Spinal cord (tissue), 10 donors: Measurements from ENCODE around the gene DACT1. TPM values are rescaled to one million over a fixed set of nuclear protein-coding genes. Genes with fewer than 3 reads are reported as not detected.

Source experiments
- DNase-seq, 6 donors: peaks; one replicate each; pipeline versions ENCODE4 v3.0.0 to v3.0.0-alpha.2; 2013 to 2015; ENCODE audit warnings: low spot score in 6 of 6, low read depth in 4 of 6
- H3K27ac ChIP-seq: one replicate; pipeline ENCODE4 v1.5.1; 2013; ENCODE audit warnings: low read depth, low read length, control low read depth
- H3K27me3 ChIP-seq: one replicate; pipeline ENCODE4 v1.6.1; 2013; ENCODE audit warnings: low read length; ENCODE audit not compliant: control insufficient read depth, insufficient read depth
- H3K36me3 ChIP-seq: one replicate; pipeline ENCODE4 v1.6.1; 2013; ENCODE audit warnings: low read length; ENCODE audit not compliant: control insufficient read depth, insufficient read depth
- H3K4me1 ChIP-seq: one replicate; pipeline ENCODE4 v1.6.1; 2013; ENCODE audit warnings: low read length; ENCODE audit not compliant: control insufficient read depth, insufficient read depth
- H3K4me3 ChIP-seq: one replicate; pipeline ENCODE4 v1.5.1; 2013; ENCODE audit warnings: low read depth, low read length, control low read depth
- H3K9me3 ChIP-seq: one replicate; pipeline ENCODE4 v1.6.1; 2013; ENCODE audit warnings: low read length; ENCODE audit not compliant: control insufficient read depth, insufficient read depth
- WGBS: methylation state at CpG from one replicate; pipeline ENCODE4 v1.1.5; 2013; ENCODE audit warnings: missing lambda C conversion rate; ENCODE audit not compliant: insufficient coverage; 5-methylcytosine and 5-hydroxymethylcytosine counted together
- polyA plus RNA-seq, 2 donors: library from polyadenylated mRNA; unstranded; fragments of 120-200 nt; gene quantifications; one replicate each; pipeline ENCODE4 v1.2.1, GENCODE V29; 2013; ENCODE audit not compliant: insufficient read length in 2 of 2
- total RNA-seq, 2 donors: library from RNA; depleted of rRNA in 1 of 2; stranded (reverse); fragments of 120-200 nt in 1 of 2; fragments of >200 nt in 1 of 2; gene quantifications; one replicate each; pipeline versions ENCODE4 v1.2.3 to v1.2.4, GENCODE V29; 2013 to 2014
- donor health status: healthy.

The DACT1 gene
- total and polyA plus RNA-seq, 4 donors, result 21.8 to 42.6 (median 24.9) TPM

GRCh38 chr14:58697266-58697929 lies 59.6 kb downstream of the DACT1 start:
- no peaks in the 10 kb centered on the region for H3K9me3 ChIP-seq
- H3K27ac ChIP-seq, result no peak overlapping the region
- H3K36me3 ChIP-seq, result no peaks in the 10 kb centered on the region
- DNase-seq, result peak in 1 of 6 donors; percentile 29
- no peak overlapping the region for H3K4me3 ChIP-seq
- no CpG with 5 or more reads among the region's 2 CpGs for WGBS
- H3K4me1 ChIP-seq, result peaks cover 9% of the 10 kb centered on the region
- no peaks in the 10 kb centered on the region for H3K27me3 ChIP-seq

Other genes starting within 250 kb of the DACT1 start
- not detected for gene TOMM20L, start 242.0 kb upstream of the DACT1 start, total RNA-seq
- 1 to 10 TPM in 1 of 2 donors, under 1 TPM in 1; 0.90 to 1.3 TPM for gene TOMM20L, start 242.0 kb upstream of the DACT1 start, polyA plus RNA-seq
- gene TIMM9, start 210.4 kb upstream of the DACT1 start, total RNA-seq, result 10 to 100 TPM; 27.3 to 34.0 TPM
- gene TIMM9, start 210.4 kb upstream of the DACT1 start, polyA plus RNA-seq, result 10 to 100 TPM; 59.1 to 66.6 TPM
- 10 to 100 TPM; 22.7 to 23.5 TPM for gene KIAA0586, start 210.2 kb upstream of the DACT1 start, total RNA-seq
- 10 to 100 TPM; 17.1 to 17.8 TPM for gene KIAA0586, start 210.2 kb upstream of the DACT1 start, polyA plus RNA-seq